C4-2B (cell line): ENCODE data around the gene SMYD2.

Source experiments
- H3K27ac ChIP-seq: fragments of 450-650 bp; 2 replicates; pipeline ENCODE4 v1.5.1; 2017
- CTCF ChIP-seq: fragments of 450-650 bp; conservative IDR thresholded peaks from 2 replicates; pipeline ENCODE4 v1.5.1; 2017; ENCODE audit warnings: mild to moderate bottlenecking
- ZFX ChIP-seq: fragments of 450-650 bp; IDR thresholded peaks from 2 replicates; pipeline ENCODE4 v1.6.1; 2017

Gene SMYD2

GRCh38 chr1:214369364-214369763 lies 88.4 kb downstream of the SMYD2 start:
- TF ChIP-seq ZFX (no peak), CTCF (no peak)
- H3K27ac ChIP-seq: no peak overlapping the region

GRCh38 chr1:214370615-214371014 lies 89.7 kb downstream of the SMYD2 start:
- no peak for TF ChIP-seq CTCF
- no peak for TF ChIP-seq ZFX
- H3K27ac ChIP-seq: no peak overlapping the region

DNA sequence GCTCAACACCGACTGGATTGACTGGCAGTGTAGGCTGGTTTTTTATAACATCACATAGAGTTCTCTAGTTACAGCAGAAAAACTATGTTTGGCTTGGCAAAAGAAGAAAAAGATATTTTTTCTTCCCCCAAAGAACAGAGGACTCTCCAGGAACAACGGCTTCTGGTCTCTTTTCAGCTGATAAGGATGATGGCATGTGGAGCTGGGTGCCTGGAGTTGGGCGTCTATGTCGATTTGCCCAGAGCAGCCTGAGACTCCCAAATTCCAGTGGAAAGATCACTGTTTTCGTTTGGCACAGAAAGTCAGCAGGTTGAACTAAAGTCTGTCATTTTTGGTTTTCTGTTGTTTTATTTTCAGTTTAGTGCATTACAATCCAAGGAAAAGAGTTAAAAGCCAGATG lies 91.1 kb downstream of the SMYD2 start:
- TF ChIP-seq CTCF: no peak
- no peak for TF ChIP-seq ZFX
- no peak overlapping the region for H3K27ac ChIP-seq

DNA sequence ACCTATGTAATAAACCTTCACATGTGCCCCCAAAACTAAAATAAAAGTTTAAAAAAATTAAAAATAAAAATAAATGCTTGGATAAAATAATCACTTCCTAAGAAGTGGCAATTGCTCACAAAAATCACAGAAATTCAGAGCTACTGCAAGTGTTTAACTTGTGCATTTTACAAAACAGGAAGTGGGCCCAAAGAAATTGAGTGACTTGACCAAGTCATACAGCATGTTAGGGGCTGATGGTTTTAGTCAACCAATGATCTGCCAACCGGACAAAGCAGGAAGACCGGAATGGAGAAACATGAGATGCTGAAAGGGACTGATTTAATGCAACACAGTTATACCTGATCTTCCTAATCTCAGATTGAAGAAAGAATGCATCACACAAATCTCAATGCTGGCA lies 96.5 kb downstream of the SMYD2 start:
- H3K27ac ChIP-seq: no peak overlapping the region

DNA sequence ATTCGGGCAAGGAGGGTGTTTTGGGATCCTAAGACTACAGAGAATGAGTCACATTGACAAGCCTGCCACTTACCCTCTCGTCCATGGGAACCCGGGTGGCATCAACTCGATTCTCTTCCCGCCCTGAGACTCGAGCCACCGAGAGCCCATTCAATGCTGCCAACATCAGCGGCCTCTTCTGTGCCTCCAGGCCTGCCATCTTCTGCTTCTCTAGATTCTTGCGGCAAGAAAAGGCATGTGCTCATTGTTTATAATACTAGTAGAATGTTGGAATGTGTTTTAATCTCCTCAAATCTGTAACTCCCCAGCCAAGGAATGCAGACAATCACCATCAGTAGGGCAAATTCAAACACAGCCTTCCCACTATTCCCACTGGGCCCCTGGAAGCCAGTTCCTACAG lies 96.9 kb downstream of the SMYD2 start:
- no peak for TF ChIP-seq CTCF
- TF ChIP-seq ZFX: no peak
- H3K27ac ChIP-seq: no peak overlapping the region

More for the DNA sequence above, 96.5 kb downstream of the SMYD2 start:
- TF ChIP-seq CTCF: no peak
- no peak for TF ChIP-seq ZFX

- no peak for TF ChIP-seq CTCF
- no peak for TF ChIP-seq ZFX
- H3K27ac ChIP-seq: no peak overlapping the region
Measured at GRCh38 chr1:214378492-214378891, 97.5 kb downstream of the SMYD2 start.

- TF ChIP-seq ZFX: no peak
- H3K27ac ChIP-seq: no peak overlapping the region
Measured at GRCh38 chr1:214379236-214379970, 98.4 kb downstream of the SMYD2 start.

- TF ChIP-seq CTCF (no peak), ZFX (no peak)
- H3K27ac ChIP-seq: no peak overlapping the region
Measured at GRCh38 chr1:214380396-214380795, 99.4 kb downstream of the SMYD2 start.
